Chondrocyte (in vitro differentiated cells): ENCODE results near the gene KIRREL3. TPM values are rescaled to one million over a fixed set of nuclear protein-coding genes. Genes with fewer than 3 reads are reported as not detected.

ENCODE experiments used
- DNase-seq: peaks from one replicate; pipeline ENCODE4 v3.0.0; 2021; ENCODE audit warnings: mixed read lengths, low spot score
- H3K27ac Mint-ChIP-seq: one replicate; pipeline ENCODE4 v1.8.0; 2021; ENCODE audit warnings: mild to moderate bottlenecking, moderate library complexity, mixed read lengths; ENCODE audit not compliant: unreplicated experiment
- H3K27me3 Mint-ChIP-seq: 2 replicates; pipeline ENCODE4 v1.8.0; 2021; ENCODE audit warnings: low read depth, mixed read lengths
- H3K36me3 Mint-ChIP-seq: 2 replicates; pipeline ENCODE4 v1.8.0; 2021; ENCODE audit warnings: low read depth, mixed read lengths
- H3K4me1 Mint-ChIP-seq: 2 replicates; pipeline ENCODE4 v1.8.0; 2021; ENCODE audit warnings: low read depth, mild to moderate bottlenecking, mixed read lengths
- H3K4me3 Mint-ChIP-seq: one replicate; pipeline ENCODE4 v1.8.0; 2021; ENCODE audit warnings: mild to moderate bottlenecking, moderate library complexity, mixed read lengths; ENCODE audit not compliant: unreplicated experiment
- H3K9me3 Mint-ChIP-seq: 2 replicates; pipeline ENCODE4 v1.8.0; 2021; ENCODE audit warnings: low read depth, mixed read lengths
- total RNA-seq: library from RNA; stranded (reverse); gene quantifications from 3 replicates; pipeline ENCODE4 v1.2.1, GENCODE V29; 2021
- TF ChIP-seq, protein P1 (sequence below): fragments of 200-600 bp; sonication (generic); IDR thresholded peaks from 2 replicates; pipeline ENCODE4 v1.5.0; 2021; ENCODE audit warnings: antibody characterized with exemption, mild to moderate bottlenecking, moderate library complexity

The KIRREL3 gene
- total RNA-seq, 1 donor from 2014 or later: 1.2 TPM

DNA sequence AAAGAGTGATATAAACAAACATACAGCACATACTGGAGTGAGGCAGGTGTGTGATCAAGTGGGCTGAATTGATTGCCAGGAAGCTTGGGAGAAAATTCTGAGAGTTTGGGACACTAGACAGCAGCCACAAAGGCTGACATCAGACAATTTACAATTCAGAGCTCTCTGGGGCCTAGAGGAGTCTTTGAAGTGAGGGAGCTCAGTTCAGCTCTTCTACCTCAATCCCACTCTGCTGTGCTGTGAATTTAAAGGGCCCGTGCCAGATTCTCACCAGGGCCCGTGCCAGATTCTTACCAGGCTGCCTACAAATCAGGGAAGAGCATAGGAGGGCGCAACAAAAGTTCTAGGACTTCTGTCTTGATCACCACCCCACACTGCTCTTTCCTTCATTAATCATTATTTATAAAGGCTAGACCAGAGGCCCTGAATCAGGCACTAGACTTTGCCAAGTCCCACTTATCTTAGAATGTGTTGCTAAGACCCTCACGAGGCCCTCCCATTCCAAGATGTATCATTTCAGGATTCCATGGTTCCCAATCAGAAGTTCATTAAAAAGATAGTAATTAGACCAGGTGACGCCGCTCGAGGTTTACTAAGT, 112.4 kb downstream of the KIRREL3 start:
- no peaks in the 10 kb centered on the region for H3K36me3 Mint-ChIP-seq
- no peak for DNase-seq

DNA sequence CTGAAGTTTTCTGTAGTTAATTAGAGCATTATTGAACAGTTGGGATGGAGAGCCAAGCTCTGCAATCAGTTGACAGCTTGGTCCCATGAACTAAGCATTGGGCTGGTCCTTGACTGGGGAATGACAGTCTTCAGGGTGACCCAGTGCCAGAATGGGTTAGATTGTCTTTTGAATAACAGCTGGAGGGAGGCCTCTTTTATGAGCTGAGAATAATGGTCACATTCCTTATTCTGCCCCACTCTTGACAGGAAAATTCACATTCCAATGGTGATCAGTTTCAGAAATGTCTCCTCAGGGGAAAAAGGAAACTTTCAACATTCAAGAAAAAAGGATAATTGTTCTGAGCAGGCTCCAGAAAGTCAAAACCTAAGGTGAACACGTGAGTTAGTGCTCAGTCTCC, 113.9 kb downstream of the KIRREL3 start:
- peaks cover 3% of the 10 kb centered on the region for H3K4me1 Mint-ChIP-seq
- no peak overlapping the region for H3K27ac Mint-ChIP-seq
- no peaks in the 10 kb centered on the region for H3K27me3 Mint-ChIP-seq
- no peaks in the 10 kb centered on the region for H3K9me3 Mint-ChIP-seq
- H3K36me3 Mint-ChIP-seq: no peaks in the 10 kb centered on the region
- DNase-seq: no peak
- TF ChIP-seq, protein P1, sequence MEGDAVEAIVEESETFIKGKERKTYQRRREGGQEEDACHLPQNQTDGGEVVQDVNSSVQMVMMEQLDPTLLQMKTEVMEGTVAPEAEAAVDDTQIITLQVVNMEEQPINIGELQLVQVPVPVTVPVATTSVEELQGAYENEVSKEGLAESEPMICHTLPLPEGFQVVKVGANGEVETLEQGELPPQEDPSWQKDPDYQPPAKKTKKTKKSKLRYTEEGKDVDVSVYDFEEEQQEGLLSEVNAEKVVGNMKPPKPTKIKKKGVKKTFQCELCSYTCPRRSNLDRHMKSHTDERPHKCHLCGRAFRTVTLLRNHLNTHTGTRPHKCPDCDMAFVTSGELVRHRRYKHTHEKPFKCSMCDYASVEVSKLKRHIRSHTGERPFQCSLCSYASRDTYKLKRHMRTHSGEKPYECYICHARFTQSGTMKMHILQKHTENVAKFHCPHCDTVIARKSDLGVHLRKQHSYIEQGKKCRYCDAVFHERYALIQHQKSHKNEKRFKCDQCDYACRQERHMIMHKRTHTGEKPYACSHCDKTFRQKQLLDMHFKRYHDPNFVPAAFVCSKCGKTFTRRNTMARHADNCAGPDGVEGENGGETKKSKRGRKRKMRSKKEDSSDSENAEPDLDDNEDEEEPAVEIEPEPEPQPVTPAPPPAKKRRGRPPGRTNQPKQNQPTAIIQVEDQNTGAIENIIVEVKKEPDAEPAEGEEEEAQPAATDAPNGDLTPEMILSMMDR: no peak
- H3K4me3 Mint-ChIP-seq: no peak overlapping the region

More for the DNA sequence above, 112.4 kb downstream of the KIRREL3 start:
- TF ChIP-seq, protein P1: no peak
- no peak overlapping the region for H3K27ac Mint-ChIP-seq
- no peaks in the 10 kb centered on the region for H3K27me3 Mint-ChIP-seq
- H3K9me3 Mint-ChIP-seq: no peaks in the 10 kb centered on the region
- no peak overlapping the region for H3K4me3 Mint-ChIP-seq
- peaks cover 6% of the 10 kb centered on the region for H3K4me1 Mint-ChIP-seq

DNA sequence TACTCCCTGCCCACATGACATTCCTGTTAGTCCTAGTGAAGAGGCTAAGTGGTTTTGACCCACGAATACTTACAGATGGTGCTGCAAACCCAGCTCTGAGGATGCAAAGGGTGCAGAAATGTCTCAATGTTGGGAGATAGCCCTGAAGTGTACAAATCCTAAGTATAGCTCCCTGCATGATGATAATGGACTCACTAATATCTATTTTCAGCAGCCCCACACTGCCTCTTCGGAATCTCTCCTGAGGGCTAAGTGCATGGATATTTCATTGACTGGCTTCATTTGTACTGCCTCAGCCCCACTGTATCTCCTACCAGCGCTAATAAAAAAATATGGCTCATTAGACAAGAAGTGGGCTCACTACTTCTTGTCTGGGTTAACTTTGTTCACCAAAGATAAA, 114.5 kb downstream of the KIRREL3 start:
- H3K36me3 Mint-ChIP-seq: no peaks in the 10 kb centered on the region
- H3K27ac Mint-ChIP-seq: no peak overlapping the region
- no peaks in the 10 kb centered on the region for H3K9me3 Mint-ChIP-seq
- H3K4me1 Mint-ChIP-seq: no peaks in the 10 kb centered on the region
- H3K4me3 Mint-ChIP-seq: no peak overlapping the region
- no peak for DNase-seq
- no peaks in the 10 kb centered on the region for H3K27me3 Mint-ChIP-seq
- TF ChIP-seq, protein P1: no peak

- TF ChIP-seq, protein P1: no peak
- no peaks in the 10 kb centered on the region for H3K36me3 Mint-ChIP-seq
- H3K27me3 Mint-ChIP-seq: no peaks in the 10 kb centered on the region
- H3K9me3 Mint-ChIP-seq: no peaks in the 10 kb centered on the region
- H3K4me1 Mint-ChIP-seq: no peaks in the 10 kb centered on the region
- no peak overlapping the region for H3K27ac Mint-ChIP-seq
- H3K4me3 Mint-ChIP-seq: no peak overlapping the region
- DNase-seq: no peak
Measured at GRCh38 chr11:126884594-126884993, 116.0 kb downstream of the KIRREL3 start.

- Mint-ChIP-seq H3K4me3 (no peak overlapping the region), H3K4me1 (no peaks in the 10 kb centered on the region), H3K36me3 (no peaks in the 10 kb centered on the region), H3K27ac (no peak overlapping the region), H3K9me3 (no peaks in the 10 kb centered on the region), H3K27me3 (no peaks in the 10 kb centered on the region)
- TF ChIP-seq, protein P1: no peak
- DNase-seq: no peak
Measured at GRCh38 chr11:126884192-126884591, 116.4 kb downstream of the KIRREL3 start.
